Hypothalamus (tissue), 51 donors: ENCODE results near the gene ZBBX.
"Not testable (repeated sequence)": the region's sequence is repeated elsewhere in the genome, so short reads cannot be mapped to it uniquely, and the experiment has no call there.

ENCODE experiments used
- DNase-seq, 51 donors: peaks; one replicate each; lab custom pipeline; 2025; lab: John Stamatoyannopoulos, UW

ZBBX gene, protein sequence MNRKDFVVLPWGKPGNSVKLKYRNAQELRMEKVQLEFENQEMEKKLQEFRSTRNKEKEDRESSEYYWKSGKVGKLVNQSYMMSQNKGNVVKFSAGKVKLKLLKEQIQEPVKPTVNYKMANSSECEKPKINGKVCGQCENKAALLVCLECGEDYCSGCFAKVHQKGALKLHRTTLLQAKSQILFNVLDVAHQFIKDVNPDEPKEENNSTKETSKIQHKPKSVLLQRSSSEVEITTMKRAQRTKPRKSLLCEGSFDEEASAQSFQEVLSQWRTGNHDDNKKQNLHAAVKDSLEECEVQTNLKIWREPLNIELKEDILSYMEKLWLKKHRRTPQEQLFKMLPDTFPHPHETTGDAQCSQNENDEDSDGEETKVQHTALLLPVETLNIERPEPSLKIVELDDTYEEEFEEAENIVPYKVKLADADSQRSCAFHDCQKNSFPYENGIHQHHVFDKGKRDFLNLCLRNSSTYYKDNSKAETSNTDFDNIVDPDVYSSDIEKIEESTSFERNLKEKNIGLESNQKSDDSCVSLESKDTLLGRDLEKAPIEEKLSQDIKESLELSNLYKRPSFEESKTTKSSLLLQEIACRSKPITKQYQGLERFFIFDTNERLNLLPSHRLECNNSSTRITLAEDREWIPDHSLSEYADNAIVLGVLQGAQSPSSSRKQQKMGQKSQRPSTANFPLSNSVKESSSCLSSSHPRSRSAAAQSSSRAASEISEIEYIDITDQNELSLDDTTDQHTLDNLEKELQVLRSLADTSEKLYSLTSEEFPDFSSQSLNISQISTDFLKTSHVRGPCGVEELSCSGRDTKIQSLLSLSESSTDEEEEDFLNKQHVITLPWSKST

DNA sequence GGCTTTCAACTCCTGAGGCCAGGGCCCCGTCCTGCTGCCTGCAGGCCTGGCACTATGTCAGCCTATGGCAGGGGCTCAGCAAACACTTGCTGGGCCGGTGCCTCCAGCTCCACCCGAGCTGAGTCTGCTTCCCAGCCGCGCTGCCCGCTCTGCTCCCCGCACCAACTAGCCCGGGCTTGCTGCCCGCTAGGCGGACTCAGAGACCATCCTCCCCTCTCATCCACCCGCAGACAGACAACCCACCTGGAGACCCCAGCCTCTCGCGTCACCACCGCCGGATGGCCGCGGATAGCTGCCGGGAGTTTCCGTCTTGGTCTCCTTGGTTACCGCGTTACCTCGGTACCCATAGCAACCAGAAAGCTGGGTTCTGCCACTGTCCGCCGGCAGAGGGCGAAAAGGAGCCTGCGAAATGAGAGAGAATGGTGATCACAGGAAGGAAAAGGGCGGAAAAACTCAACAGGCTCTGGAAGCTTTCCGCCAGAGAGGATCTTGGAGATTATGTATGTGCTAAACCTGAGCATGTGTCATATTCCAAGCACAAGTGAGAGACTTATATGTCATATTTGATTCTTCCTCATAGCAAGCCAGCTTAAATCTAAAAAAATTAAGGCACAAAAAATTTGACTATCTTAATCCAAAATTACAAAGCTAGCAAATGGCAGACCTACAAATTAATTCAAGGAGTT, at the start of gene ZBBX:
Gene ZBBX (minus strand): TSS at position 294 of the 686 bp plus-strand sequence. CDS start 7,396 bp downstream, outside the sequence.
- DNase-seq: peak; percentile 9 to 93 (median 77)

DNA sequence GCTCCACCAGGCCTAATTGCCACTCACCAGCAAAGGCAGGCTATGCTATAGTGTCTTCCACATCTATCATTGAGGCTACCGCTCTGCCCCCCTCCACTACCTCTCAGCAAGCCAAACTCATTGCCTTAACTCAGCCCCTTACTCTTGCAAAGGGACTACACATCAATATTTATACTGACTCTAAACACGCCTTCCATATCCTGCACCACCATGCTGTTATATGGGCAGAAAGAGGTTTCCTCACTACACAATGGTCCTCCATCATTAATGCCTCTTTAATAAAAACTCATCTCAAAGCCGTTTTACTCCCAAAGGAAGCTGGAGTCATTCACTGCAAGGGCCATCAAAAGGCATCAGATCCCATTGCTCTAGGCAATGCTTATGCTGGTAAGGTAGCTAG, 46.9 kb upstream of the ZBBX start:
- DNase-seq: not testable (repeated sequence)

DNA sequence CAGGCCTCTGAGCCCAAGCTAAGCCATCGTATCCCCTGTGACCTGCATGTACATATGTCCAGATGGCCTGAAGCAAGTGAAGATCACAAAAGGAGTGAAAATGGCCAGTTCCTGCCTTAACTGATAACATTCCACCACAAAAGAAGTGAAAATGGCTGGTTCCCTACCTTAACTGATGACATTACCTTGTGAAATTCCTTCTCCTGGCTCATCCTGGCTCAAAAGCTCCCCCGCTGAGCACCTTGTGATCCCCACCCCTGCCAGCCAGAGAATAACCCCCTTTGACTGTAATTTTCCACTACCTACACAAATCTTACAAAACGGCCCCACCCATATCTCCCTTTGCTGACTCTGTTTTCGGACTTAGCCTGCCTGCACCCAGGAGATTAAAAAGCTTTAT, 42.3 kb upstream of the ZBBX start:
- DNase-seq: not testable (repeated sequence)

DNA sequence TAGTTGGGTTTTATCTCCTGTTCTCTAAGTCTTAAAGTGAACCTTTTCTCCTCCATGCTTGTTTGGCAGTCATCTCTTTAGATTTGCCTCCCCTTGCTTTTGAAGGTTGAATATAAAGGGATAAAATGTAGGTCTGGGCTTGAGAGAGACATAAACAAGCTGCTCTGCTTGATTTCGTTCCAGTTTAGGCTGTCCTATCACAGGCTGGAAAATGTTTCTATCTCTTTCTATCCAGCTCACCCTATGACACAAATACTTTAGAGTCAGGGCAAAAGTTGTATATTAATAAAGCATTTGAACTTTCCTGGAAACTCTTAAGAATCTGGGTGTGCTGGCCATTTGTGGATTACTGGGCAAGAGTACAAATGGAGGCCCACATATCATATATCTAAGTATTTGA, 29.5 kb upstream of the ZBBX start:
- no peak for DNase-seq

DNA sequence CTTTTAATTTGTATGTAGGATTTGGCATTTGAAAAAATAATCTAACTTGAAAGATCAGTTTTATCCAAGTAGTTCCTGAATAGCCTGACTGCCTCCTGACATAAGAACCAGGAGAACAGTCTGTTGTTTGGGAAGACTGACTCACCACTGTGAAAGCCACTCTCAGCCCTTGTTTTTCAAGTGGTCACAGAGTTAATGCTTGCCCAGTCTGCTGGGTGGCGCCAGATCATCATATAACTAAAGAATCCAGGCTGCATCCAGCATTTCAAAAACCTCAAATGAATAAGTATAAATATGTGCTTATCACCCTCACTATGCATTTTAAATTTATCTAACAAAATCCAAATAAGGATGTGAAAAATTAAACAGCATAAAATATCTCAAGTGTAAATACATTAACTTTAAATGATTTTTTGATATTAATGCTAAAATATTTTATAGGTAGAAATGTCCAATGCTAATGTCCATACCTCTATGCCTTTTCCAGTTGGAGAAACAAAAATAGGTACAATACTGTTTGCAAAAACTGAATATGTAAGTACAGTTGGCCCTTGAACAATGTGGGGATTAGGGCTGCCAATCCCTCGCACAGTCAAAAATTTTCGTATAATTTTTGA, 26.9 kb upstream of the ZBBX start:
- peak in 39 of 51 donors; percentile 1 to 84 (median 32) for DNase-seq

DNA sequence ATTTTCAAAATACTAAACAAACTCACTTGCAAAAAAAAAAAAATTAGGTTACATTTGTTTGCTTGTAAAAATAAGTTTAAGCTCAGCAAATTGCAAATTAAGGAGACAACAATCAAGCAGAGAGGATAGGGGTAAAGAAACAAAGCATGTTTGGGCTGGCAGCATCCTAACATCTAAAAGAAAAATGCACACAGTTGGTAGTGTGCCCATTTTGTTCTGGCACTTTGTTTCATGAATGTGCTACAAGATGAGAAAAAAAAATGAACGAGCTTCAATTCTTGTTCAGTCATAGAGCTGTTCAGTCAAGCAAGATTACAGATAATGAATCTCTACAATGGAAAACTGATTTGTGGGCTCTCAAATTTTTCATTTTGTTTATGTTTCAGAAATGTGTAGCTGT, 17.7 kb upstream of the ZBBX start:
- no peak for DNase-seq

DNA sequence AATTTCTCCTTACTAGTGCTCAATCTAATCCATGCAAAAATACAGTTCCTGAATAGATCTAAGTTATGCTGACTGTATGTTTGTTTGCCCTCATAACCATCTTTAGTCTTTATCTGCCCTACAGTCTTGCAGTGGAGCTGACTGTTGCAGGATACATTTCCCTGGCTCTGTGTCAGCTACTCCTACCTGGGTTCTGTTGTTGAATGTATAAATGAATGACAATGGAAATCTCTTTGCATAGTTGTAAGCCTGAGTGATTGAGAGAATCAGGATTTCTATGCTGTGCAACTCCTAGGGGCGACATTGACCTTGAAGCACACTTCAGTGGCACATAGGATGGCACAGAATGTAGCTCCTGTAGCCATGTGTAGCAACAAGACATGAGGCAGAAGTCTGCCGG, 16.0 kb upstream of the ZBBX start:
- no peak for DNase-seq

DNA sequence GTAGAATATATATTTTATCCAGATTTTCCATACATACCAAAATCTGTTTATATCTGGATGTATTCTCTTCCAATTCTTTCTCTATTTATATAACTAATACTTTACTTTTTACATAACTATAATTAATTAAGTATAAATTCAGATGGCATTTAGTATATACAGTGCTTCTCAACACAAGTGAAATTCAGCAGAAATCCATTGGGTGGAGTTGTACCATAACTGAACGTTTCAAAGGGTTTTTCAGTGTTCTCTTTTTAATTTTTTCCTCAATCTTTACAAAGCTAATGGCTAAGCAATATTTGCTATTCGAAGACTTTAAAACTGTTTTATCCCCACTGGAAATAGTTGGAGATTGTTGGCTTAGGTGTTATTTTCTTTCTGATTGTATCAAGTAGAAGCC, 13.9 kb upstream of the ZBBX start:
- DNase-seq: no peak

DNA sequence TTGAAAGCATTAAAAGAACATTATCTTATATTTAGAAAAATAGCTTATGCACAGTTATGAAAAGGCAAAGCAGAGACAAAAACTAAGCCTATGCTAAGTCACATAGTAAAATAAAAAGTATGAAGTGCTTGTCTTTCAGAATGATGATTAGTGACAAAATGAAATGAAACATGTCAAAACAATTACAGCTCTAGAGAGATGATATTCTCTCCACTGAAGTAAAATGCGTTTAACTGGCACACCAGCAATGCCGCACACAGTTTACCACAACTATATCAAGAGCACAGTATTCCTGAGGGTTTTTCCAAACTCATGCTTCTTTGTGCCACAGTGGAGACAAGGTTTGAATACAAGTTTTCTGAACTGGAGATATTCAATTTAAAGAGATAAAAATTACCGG, 2.1 kb upstream of the ZBBX start:
- DNase-seq: no peak

DNA sequence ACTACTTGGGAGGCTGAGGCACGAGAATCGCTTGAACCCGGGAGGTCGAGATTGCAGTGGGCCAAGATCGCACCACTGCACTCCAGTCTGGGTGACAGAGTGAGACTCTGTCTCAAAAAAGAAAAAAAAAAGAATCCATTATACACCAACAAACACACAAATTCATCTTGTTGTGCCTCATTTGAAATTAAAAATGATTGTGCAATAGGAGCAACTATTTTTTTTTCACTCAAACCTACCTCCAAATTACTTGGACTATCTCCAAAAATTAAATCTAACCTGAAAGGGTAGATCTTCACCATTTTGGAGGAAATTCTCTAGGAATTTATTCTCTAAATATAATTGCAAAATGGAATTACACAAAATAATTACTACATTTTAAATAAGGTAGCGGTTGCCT, 4.6 kb downstream of the ZBBX start:
- no peak for DNase-seq

DNA sequence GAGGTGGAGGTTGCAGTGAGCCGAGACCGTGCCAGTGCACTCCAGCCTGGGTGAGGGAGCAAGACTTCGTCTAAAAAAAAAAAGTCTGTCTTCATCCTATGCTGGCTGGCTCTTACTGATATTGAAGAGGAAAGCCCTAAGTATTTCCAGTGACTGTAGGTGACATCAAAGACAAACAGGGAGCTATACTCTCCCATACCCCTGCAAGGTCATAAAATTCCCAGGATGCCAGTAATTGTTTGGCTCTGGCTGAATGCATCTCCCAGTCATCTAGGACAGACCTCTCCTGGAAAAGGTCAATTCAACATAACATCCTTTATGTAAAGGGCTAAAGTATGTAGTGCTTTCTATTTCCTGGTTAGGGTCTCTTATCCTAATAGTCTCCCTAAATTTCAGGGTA, 8.0 kb downstream of the ZBBX start:
- DNase-seq: no peak

DNA sequence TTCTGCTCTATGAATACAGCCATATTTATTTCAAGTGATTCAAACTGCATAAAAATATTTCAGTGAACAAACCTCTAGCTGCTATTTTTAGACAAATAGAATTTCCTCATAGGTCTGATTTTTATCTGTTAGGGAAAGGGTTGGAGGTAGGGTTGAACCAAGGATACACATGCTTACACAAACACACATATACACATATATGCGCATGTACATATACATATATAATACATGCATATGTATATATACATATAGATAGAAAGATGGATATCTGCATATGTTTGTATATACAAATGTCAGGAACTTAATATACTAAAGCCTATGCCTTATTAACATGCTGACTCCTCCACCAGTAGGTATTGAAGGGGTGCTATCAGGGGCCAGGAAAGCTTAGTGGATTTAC, 18.1 kb downstream of the ZBBX start:
- no peak for DNase-seq

DNA sequence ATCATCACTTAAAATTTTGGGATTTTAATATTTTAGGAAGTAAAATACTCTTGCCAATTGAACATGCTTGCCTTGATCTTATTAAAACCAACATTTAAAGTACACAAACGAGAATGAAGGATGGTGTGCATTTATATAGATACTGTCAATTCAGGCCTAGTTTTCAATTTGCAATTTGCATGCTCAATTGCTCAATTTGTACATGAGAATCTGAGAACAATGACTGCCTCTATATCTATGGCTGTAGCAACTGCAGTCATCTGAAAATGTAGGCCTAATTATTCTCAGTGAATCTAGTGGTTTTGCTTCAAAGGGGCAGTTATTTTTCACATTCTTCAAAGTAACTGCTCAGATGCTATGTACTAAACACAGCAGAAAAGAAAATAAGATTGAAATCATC, 18.8 kb downstream of the ZBBX start:
- DNase-seq: no peak

DNA sequence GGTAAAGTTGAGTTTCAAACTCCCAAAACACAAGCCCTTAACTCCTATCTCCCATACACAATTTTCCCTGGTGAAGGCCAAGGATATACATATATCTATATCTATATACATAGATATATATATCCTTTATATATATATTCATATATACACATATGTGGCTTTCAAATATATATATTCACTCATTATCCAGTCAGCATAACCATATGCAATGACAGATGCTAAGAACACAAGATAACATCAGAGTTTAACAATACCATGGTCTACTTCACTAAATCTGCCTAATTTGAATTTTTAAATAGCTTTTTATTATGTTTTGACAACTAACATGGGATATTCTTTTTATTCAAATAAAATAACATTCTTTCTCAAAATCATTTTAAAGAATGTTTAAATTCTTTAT, 24.7 kb downstream of the ZBBX start:
- no peak for DNase-seq

DNA sequence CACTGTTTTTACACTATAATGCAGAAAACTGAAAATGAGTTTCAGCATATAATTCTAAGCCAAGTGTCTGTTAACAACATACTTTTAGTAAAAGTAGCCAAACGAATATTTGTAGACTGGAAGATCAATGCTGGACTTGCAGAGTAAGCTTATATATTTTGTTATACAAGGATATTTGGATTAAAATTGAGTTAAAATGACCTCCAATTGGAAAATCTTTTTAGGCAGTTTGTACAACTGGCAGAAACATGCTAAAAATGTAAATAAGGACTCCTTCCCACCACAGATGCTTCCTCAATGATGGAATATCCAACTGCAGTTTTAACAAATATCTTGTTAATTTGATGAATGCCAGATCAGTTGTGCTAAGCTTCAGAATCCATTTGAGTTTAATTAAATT, 25.3 kb downstream of the ZBBX start:
- DNase-seq: no peak

DNA sequence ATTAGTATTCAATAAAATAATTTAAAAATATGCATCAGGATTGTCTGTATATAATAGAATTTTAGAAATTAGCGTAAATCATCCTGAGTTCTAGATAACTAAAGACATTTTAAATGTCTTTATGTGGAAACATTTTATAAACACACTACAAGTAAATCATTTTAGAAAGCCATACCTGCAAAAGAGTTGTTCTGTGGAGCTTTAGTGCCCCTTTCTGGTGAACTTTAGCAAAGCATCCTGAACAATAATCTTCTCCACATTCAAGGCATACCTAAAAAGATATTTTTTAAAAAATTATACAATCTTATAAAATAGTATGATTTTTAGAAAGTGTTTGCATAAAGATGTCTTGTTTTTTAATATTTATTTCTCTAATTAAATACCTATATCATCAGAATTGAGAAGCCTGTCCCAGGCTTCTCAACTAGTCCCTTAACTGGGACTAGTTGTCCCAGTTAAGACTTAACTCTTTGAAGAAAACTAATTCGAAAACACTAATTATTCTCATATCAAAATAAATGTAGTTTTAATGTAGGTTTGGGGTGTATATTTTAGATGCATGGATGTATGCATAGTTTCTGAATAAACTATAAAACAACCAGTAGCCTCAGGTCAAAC, 29.7 kb downstream of the ZBBX start:
- peak in 2 of 51 donors; percentile 1 to 2 for DNase-seq

DNA sequence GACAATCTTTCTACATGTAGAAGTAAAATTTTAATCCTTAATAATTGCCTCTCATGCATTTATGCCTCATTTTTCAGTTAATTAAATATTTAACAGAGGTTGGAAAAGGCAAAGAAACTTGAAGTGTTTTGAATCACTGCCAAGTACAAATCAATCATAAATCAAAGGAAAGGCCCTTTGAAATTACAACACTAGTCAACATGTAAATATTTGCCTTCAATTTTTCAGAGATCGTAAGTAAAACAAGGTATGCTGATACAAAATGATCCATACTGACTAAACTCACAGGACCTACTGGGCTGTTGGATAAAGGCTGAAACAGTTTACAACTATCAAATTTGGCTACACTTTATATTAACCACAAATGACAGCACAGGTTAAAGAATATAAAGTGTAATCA, 33.9 kb downstream of the ZBBX start:
- DNase-seq: no peak

DNA sequence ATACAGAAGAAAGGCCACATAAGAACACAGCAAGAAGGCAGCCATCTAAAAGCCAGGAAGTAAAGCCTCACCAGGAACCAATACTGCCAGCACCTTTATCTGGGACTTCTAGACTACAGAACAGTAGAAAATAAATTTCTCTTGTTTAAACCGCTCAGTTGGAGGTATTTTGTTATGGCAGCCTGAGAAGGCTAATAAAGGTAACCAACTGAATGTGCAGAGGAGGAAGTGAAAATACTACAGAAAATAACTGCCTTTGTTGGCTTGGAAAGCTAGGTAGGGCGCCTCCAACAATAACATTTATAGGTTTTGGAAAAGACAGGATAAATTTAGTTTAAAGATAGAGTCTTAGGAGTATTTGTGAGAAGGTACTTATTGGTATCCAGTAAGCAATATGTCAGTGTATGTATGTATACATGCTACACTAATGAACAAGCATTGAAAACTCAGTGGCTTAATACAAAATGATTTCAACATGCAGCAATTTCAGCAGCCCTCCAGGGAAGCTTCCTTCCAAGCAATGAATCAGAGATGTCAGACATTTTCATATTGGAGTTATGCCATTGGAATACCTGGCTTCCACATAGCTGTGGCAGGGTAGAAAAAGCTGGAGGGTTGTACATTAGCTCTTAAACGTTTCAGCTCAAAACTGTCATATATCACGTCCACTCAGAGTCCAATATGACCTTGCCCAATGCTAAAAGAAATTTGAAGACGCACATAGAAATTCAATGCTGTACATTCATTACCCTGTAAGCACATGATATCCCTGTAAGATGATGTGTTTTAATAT, 48.9 kb downstream of the ZBBX start:
- DNase-seq: no peak

DNA sequence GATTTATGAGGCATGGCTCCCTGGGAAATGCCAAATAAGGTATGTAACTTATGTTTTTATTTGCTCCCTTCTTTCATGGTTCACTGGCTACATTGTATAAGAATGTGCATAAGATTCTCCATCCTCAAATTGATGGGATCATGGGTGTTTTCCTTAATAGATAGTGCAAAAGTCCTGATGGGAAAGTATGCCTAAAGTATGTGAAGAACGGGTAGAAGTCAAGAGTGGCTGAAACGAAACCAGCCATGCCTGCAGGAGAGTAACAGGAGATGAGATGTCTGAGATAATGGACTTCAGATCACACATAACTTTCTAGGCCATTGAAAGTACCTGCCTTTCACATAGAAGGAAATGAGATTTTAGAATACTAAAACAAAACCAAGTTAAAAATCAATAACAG, 56.5 kb downstream of the ZBBX start:
- no peak for DNase-seq
